OCI-LY3 (cell line): Measurements from ENCODE around the gene BTBD9.

Experiments
- H2AFZ ChIP-seq: fragments of 200-600, 300-600 bp; shearing (Covaris generic); 2 replicates; pipeline ENCODE4 v1.6.0; 2014; ENCODE audit warnings: antibody characterized with exemption, low read depth, low read length
- H3K27ac ChIP-seq: fragments of 200-600, 300-600 bp; sonication (generic); 2 replicates; pipeline ENCODE4 v1.5.1; 2014; ENCODE audit warnings: mild to moderate bottlenecking, low read length, moderate library complexity, mixed read lengths
- H3K27me3 ChIP-seq: fragments of 200-600, 300-600 bp; sonication (generic); 2 replicates; pipeline ENCODE4 v1.6.1; 2014; ENCODE audit warnings: low read depth, low read length, mixed read lengths
- H3K36me3 ChIP-seq: fragments of 200-600, 300-600 bp; sonication (generic); replicated peaks from 2 replicates; pipeline ENCODE3; 2014; ENCODE audit warnings: low read depth, low read length, mixed read lengths
- H3K4me1 ChIP-seq: fragments of 300-600, 200-600 bp; sonication (generic); 2 replicates; pipeline ENCODE4 v1.6.1; 2014; ENCODE audit warnings: low read length, mixed read lengths
- H3K4me2 ChIP-seq: fragments of 200-600, 300-600 bp; sonication (generic); 2 replicates; pipeline ENCODE4 v1.6.1; 2014; ENCODE audit warnings: low read length, mixed read lengths
- H3K4me3 ChIP-seq: fragments of 300-600, 200-600 bp; sonication (generic); 2 replicates; pipeline ENCODE4 v1.5.1; 2014; ENCODE audit warnings: antibody characterized with exemption, mild to moderate bottlenecking, low read length, moderate library complexity
- H3K79me2 ChIP-seq: fragments of 300-600, 200-600 bp; shearing (Covaris generic); 2 replicates; pipeline ENCODE4 v1.6.1; 2014; ENCODE audit warnings: mild to moderate bottlenecking, low read length, mixed read lengths
- H3K9ac ChIP-seq: fragments of 300-600, 200-600 bp; shearing (Covaris generic); 2 replicates; pipeline ENCODE4 v1.6.0; 2014; ENCODE audit warnings: mild to moderate bottlenecking, low read length, moderate library complexity
- H3K9me3 ChIP-seq: fragments of 200-600, 300-600 bp; shearing (Covaris generic); 2 replicates; pipeline ENCODE4 v1.6.1; 2014; ENCODE audit warnings: low read length, mixed read lengths; ENCODE audit not compliant: insufficient read depth
- H4K20me1 ChIP-seq: fragments of 200-600, 300-600 bp; sonication (generic); 2 replicates; pipeline ENCODE4 v1.6.1; 2016; ENCODE audit warnings: low read length, mixed read lengths; ENCODE audit not compliant: insufficient read depth
- CTCF ChIP-seq: fragments of 200-600, 300-600 bp; sonication (generic); IDR thresholded peaks from 2 replicates; pipeline ENCODE4 v1.5.1; 2014; ENCODE audit warnings: antibody characterized with exemption, low read length, low read depth
- EZH2phosphoT487 ChIP-seq: fragments of 200-600 bp; shearing (Covaris generic); IDR thresholded peaks from 2 replicates; pipeline ENCODE4 v1.6.1; 2018; ENCODE audit warnings: antibody characterized with exemption, mixed run types, low read depth

The BTBD9 gene

GRCh38 chr6:38146734-38147027 lies 493.0 kb downstream of the BTBD9 start:
- Histone ChIP-seq H3K27me3 (no peaks in the 10 kb centered on the region), H3K9me3 (no peaks in the 10 kb centered on the region), H4K20me1 (peaks cover 4% of the 10 kb centered on the region; the same call in 1 of the 2 replicates), H3K4me1 (peaks cover 56% of the 10 kb centered on the region), H3K27ac (no peak overlapping the region), H3K9ac (no peak overlapping the region), H3K4me3 (no peak overlapping the region), H3K4me2 (no peak overlapping the region), H3K36me3 (peaks cover 11% of the 10 kb centered on the region), H3K79me2 (peaks cover 28% of the 10 kb centered on the region), H2AFZ (no peak overlapping the region)
- no peak for TF ChIP-seq EZH2phosphoT487
- TF ChIP-seq CTCF, result no peak

DNA sequence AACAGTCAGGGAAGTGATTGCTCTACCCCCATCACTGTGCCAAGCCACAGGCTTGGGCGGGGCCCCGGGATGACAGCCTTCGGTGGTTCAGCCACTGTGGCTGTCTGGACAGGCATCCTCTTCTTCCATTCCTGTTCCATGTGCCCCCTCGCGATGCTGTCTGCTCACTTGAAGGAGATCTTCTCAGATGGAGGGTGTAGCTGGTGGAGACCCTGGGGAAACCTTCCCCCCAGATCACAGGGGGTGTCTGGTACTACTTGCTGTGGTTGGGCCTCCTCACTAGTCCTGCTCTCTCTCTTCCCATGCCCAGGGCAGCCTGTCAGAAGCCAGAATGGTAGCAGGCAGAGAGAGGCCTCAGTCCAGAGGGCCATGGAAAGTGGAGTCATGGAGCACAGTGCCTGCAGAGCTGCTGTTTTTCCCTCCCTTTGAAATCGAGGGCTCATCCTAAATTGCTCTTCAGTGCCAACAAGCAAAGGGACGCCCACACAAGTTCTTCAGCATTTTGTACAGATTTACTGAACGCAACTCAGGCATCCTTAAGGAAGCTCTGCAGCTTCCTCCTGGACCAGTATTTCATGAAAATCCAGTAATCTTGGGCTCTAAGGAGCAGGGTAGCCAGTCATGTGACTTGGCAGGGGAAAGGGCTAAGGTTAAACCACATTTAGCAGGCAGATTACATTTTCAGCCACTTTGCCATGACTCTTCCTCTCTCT lies 493.6 kb downstream of the BTBD9 start:
- TF ChIP-seq EZH2phosphoT487 (no peak), CTCF (no peak)
- Histone ChIP-seq H3K4me1 (peaks cover 61% of the 10 kb centered on the region), H3K79me2 (peaks cover 28% of the 10 kb centered on the region), H3K36me3 (peaks cover 11% of the 10 kb centered on the region), H3K27ac (no peak overlapping the region), H4K20me1 (peaks cover 4% of the 10 kb centered on the region; the same call in 1 of the 2 replicates), H3K9me3 (no peaks in the 10 kb centered on the region), H3K4me3 (no peak overlapping the region), H3K4me2 (no peak overlapping the region), H2AFZ (no peak overlapping the region), H3K27me3 (no peaks in the 10 kb centered on the region), H3K9ac (no peak overlapping the region)

GRCh38 chr6:38144365-38144945 lies 495.3 kb downstream of the BTBD9 start:
- no peak for TF ChIP-seq EZH2phosphoT487
- peak; percentile 77 for TF ChIP-seq CTCF
- H3K4me3 ChIP-seq, result peak overlapping the region; percentile 56
- H3K79me2 ChIP-seq, result peaks cover 28% of the 10 kb centered on the region
- no peak overlapping the region for H2AFZ ChIP-seq
- H3K27ac ChIP-seq, result peak overlapping the region; percentile 65
- no peaks in the 10 kb centered on the region for H3K9me3 ChIP-seq
- peak overlapping the region; percentile 82 for H3K4me2 ChIP-seq
- H3K36me3 ChIP-seq, result peaks cover 11% of the 10 kb centered on the region
- H3K4me1 ChIP-seq, result peaks cover 72% of the 10 kb centered on the region
- no peaks in the 10 kb centered on the region for H4K20me1 ChIP-seq
- H3K9ac ChIP-seq, result peak overlapping the region; percentile 24
- no peaks in the 10 kb centered on the region for H3K27me3 ChIP-seq

DNA sequence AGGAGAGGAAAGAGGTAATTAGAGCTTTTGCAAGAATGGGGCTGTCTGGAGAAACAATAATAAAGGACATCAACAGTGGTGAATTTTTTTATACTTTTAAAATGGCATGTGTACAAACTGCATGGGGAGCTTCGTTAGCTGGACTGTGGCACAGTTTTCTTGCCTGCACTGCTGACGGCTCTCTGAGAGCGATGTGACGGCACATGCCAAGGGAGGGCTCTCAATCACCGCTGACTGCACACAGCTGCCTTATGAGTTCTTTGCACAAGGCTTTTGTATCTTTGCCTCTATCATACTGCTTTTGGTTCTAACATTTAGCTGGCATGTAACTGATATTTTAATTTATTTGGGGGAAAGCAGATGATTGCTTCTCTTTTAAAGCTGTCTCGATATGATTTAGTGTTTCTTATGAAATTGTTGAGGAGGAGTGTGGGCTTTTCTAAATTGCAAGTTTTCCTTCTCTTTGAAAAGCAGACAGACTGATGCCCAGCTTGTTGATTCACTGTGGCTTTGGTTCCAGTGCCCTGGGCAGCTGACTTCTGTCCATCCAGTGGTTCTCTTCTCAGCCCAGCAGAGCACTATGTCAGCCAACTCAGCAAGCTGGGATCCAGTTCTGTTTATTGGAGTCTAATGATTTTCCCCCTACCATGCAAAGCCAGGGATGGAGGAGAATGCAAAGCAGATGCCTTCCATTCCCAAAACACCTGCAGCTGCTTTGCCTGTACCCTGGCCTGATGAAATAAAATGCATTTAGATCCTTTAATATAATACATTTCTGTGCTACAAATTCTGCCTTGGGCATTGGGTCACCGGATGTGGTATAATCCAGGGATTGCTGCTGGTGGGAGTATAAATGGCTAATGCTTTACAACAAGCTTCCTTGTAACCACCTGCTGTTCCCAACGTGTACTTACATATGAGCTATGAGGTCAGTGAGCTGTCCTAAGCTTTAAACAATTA lies 496.3 kb downstream of the BTBD9 start:
- peaks cover 71% of the 10 kb centered on the region for H3K4me1 ChIP-seq
- H3K27me3 ChIP-seq, result no peaks in the 10 kb centered on the region
- peaks cover 28% of the 10 kb centered on the region for H3K79me2 ChIP-seq
- peak; percentile 41 for TF ChIP-seq CTCF
- no peak for TF ChIP-seq EZH2phosphoT487
- H2AFZ ChIP-seq, result no peak overlapping the region
- H3K27ac ChIP-seq, result peak overlapping the region; percentile 94
- peak overlapping the region; percentile 67 for H3K4me3 ChIP-seq
- H3K36me3 ChIP-seq, result peaks cover 9% of the 10 kb centered on the region
- H4K20me1 ChIP-seq, result no peaks in the 10 kb centered on the region
- no peaks in the 10 kb centered on the region for H3K9me3 ChIP-seq
- H3K9ac ChIP-seq, result peak overlapping the region; percentile 68
- H3K4me2 ChIP-seq, result peak overlapping the region; percentile 92
